Measurements from ENCODE around the gene FYN.
"Not testable (repeated sequence)": the region's sequence is repeated elsewhere in the genome, so short reads cannot be mapped to it uniquely, and the experiment has no call there.

Gene FYN

DNA sequence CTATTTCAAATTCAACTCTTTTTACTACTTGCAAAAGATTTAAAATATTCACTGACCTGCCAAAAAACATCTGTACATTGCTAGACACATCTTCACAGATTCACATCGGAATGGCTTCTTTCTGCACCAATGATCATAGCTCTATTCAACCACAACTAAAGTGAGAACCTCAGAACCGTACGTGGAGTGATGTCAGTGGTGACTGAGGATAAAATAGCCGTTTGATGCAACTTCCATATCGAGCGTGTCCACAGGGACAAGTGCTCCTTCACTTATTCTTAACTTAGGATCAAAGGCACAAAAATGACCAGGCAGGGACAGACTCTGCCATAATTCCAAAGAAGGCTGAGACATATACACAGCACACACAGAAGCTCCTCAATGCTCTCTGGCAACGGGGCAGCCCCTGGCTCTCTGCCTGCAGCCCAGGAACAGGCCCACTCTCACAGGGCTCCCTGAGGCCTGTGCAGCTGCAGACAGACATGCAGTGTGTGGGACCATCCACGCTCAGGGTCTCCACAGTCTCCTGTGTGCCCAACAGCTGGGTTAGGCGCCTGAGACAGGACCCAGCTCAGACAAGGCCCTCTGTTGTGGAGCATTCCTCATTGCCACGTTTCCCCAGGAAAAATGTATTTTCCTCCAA, 22.8 kb downstream of the FYN start:
- DNase-seq (ENCODE audit: low read depth), result no peak

DNA sequence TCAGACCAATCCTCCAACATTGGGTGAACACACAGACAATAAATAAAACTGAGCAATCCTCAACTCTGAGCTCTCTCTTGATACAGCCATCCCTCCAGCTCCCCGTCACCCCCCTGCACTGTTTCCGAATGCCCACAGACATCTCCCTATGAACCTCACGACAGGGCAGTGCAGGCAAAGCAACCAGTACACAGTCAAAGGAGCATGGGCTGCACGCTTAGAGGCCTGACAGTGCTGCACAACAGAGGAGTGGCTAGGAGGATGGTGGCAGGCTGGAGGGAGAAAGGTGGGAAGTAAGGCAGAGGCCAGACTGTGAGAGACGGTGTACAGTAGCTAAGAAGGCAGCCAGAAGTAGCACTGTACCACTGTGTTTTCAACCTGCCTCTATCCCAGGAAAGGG, 24.0 kb downstream of the FYN start:
- no peak for DNase-seq (ENCODE audit: low read depth)

DNA sequence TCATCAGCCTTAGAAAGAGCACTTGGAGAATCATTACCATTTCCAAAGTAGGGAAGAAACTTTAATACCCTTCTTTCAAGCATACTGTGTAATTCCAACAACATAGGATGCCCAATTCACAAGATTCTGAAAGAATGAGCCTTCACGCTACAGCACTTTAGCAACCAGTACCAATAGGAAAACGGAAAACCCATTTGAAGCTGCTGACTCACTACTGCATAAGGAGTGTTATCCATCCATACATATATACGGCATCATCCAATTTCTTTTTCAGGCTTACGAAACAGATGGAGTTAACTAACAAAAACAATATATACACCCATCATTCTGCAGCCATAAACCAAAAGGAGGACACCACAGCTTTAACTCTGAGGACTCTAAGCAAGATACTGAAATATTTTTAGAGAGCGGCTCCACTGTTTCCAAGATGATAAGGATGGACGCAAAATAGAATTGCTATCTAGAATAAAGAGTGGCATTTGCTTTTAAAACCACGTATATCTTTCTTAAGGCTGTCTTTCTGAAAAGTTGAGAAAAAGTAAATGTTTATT, 24.9 kb downstream of the FYN start:
- no peak for DNase-seq (ENCODE audit: low read depth)

DNA sequence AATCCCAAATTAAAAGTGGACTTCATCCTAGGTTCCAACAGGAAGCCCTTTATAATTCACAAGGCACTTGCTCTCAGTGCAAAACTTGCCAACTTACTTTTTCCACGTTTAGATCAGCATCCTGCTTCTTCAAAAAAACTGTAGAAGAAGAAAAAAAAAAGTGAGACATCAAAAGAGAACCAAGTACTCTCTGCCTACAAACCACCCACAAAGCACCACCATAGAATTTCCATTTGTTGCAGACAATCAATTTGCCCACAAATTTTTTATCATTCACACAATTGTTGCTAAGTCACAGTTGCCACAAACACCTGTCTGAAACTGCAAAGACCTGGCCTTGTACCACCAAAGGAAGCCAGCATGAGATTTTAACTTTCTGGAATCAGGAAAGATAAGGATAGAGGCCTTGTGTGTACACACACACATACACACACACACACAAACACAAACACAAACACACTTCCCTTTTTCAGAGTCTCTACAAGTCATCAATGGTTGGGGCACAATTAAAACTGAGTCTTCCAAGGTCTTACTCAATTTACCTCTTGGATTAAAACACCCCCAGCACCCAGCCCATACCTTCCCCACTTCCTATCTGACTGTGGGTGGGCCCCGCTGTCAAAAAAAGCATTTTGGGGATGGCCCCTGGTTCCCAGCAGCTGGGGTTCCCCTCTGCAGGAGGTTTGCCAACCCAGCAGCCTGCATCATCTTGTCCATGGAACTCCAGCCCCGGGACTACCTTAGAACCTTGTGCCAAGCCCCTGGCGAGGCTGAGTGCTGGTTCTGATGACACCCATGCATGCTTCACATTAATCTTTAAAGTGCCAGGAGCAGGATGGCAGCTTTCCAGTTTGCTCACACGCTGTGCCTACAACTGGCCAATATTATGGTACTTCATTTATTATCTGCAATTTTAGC, 26.5 kb downstream of the FYN start:
- peak; percentile 51 for DNase-seq (ENCODE audit: low read depth)

DNA sequence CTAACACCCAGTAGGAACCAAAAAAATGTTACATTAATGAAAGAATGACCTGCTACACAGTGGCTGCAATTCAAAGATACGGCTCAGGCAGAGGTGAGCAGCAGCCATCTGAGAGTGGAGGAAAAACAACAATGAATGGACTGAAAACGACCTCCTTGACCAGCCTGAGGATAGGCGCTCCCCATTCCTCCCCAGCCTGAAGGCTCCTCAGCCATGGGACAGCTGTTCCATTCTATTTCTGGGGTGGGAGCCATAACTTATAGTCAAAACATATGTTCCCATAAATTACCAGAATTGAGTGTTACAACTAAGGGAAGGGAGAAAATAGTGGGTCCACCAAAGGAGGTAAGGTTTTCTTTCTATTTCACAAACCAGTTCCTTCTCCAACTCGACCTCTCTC, 27.2 kb downstream of the FYN start:
- DNase-seq (ENCODE audit: low read depth), result no peak

DNA sequence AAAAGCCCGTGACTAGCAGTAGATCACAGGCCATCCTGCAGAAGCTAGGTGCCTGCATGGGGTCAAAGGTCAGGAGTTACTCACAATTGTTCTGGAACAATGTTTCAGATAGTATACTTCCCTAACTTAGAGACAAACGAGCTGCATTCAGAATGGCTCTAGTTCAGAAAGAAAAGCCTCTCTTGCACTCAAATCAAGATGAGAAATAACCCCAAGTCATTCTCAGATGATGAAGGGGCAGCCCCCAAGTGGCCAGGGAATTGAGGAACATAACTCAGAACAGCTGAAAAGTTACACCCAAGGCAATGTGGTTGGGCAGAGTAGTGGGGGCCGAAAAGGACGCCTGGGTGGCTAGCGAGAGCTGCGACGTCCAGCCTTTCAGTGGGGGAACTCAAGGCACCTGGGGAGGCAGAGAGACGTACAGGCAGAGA, 27.8 kb downstream of the FYN start:
- DNase-seq (ENCODE audit: low read depth), result no peak

DNA sequence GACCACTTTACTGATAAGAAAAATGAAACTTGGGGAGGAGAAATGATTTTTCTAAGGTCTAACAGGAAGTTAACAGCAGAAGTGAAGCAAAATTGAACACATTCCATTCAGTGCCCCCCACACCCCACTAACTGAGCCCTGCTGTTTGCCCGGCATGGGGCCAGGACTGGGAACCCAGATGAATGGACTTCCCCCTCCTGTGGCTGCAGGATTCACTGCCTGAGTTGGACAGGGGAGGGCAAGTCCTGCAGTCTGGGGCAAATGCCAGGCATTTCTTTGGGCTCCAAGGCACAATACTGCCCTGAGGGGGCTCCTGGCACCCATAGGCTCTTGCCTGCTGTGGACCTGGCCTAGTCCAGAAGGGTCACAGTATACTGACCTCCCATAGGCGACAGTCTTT, 28.3 kb downstream of the FYN start:
- no peak for DNase-seq (ENCODE audit: low read depth)

DNA sequence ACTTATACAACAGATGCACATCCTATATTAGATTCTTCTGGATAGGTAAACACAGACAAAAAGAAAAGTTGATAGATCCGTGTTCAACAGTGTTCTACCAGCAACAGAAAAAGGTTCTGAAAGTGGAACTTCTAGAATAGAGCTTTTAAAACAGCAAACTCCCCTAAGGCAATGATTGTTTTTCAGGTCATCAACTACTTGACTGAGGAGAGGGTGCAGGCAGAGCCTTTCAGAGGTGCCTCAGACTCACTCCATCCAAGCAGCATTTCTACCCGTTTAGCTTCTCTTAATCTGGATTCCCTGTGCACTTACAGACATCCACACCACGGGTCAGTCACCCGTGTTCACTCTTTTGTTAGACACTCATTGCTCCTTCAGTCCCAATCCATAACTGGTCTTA, 28.9 kb downstream of the FYN start:
- no peak for DNase-seq (ENCODE audit: low read depth)

DNA sequence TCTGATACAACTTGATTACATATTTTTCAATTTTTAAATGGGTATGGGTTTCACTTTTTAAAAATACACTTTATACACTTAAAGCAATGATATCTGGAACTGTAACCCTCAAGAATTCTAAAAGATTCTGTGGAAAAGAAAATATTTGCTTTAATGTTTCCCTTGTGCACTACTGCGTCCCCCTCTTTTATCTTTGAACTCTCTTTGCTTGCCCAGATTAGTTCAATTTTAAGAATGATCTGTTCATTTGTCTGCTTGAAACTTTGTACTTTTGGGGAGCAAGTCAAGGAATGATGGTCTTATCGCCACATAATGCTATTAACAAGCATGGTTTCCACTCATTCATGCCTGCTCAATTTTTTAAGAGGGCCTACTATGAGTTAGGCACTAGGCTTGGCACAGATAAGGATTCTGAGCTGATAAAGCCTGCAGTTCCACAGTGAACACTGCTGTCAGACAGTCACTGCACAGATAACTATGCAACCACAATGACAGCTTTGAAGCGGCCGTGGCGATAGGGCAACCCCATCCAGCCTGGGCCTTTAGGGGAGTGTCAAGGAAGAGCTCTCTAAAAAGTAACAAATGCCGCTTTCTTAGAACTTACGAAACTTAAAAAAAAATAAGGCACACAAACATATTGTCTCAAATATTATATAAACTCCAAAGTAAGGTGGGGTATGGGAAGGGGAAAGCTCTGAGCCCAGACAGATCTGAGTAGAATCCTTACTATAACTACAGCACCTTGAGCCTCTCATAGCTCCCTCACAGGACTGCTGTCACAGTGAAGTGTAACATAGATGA, 29.7 kb downstream of the FYN start:
- DNase-seq (ENCODE audit: low read depth), result peak; percentile 33

DNA sequence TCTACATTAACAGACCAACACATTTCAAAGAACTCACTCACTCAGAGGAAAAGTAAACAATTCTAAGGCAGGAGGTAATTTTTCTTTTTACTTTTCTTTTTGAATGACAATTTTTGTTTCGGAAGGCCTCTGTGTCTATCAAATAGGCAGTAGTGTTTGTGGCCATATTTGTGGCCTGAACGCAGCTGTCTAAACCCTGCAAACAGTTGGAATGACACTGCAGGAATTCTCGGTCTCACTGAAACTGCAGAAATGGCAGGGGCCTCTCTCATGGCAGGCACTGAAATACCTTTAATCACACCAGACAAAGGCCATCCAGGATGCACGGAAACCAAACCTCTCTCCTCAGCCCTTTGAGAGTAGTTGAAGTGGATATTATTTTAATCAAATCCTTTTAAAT, 30.4 kb downstream of the FYN start:
- DNase-seq (ENCODE audit: low read depth), result no peak

DNA sequence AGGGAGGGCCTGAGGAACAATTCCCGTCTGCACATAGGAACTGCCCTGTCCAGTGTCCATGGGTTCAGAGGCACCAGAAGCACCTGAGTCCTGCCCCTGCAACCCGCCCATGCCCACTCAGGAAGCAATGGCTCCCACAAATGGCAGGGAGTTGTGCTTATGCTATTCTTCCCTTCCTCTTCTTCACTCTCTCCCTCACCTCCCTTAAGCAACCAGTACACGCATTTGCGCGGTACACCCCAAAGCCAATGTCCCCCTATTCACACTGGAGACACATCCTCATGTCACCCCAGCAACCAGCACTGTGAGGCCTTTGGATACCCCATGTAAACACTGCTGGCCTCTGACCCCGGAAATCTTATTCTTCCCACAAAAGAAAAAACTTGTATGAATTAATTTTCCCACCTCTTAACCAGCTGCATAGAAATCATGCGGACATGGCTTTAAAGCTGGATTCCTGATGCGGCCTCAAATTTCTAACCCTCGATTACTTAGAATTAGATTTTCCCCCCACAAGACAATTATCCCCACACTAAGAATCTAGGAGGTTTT, 30.9 kb downstream of the FYN start:
- DNase-seq (ENCODE audit: low read depth), result no peak

DNA sequence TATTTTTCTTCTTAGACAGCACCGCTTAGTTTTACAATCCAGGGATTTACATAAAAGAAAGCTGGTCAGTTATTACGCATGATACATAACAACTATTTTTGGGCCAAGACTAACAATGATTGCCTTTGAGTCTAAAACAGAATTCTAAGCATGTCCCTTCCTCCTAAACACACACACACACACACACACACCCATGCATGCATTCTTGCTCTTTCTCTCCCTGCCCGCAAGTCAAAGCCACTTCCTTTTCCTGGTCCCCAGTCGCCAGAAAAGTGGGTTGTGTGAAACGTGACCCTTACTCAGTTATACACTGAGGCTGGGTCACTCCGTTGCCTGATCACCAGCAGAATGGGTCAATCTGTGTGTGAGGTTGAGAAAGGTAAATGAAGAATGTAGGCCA, 31.4 kb downstream of the FYN start:
- no peak for DNase-seq (ENCODE audit: low read depth)

DNA sequence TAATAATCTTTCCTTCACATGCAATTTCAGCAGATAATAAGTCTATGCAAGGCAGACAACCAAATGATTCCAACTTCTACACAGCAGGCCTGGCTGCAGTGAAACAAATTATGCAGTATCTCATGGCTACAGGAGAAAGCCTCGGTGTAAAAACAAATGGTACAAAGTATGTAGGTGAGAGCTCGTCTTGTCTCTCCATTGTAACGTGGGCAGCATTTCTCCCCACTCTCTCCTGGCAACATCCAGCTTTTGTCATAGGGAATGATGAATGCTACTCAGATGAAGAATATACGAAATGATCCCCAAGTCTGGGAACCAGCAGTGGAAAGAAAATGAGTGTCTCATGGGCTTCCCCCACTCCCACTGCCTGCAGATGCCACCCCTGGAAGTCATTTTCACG, 32.4 kb downstream of the FYN start:
- no peak for DNase-seq (ENCODE audit: low read depth)

DNA sequence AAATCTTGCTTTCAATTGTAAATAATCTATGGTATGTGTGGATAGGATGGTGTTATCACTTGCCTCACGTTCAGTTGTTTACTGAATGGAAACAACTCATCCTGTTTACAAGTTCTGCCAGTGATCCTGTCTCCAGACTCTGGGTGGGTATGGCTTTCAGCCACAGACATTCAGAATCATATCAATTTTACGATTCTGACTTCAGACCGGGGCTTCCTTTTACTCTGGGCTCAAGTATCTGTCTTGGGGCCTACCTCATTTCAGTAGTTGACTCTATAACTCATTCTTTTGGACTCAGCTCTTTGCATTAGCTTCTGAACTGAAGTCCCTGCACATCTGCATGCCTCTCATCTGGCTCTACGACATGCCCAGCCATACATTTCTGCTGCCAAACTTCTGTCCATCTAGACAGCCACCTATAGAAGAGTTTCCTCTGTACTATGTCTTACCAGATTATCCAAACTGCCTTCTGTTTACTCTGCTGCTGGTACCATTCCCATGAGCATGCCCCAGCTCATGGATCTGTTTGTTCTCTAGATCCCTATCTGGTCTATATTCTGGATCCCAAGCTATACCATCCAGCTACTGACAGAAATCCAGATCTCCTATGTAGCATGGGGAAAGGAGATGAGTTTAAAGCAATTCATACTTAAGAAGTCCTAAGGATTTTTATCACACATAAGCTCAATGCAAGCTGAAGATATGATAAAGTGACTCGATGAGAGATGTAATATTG, 34.3 kb downstream of the FYN start:
- no peak for DNase-seq (ENCODE audit: low read depth)

DNA sequence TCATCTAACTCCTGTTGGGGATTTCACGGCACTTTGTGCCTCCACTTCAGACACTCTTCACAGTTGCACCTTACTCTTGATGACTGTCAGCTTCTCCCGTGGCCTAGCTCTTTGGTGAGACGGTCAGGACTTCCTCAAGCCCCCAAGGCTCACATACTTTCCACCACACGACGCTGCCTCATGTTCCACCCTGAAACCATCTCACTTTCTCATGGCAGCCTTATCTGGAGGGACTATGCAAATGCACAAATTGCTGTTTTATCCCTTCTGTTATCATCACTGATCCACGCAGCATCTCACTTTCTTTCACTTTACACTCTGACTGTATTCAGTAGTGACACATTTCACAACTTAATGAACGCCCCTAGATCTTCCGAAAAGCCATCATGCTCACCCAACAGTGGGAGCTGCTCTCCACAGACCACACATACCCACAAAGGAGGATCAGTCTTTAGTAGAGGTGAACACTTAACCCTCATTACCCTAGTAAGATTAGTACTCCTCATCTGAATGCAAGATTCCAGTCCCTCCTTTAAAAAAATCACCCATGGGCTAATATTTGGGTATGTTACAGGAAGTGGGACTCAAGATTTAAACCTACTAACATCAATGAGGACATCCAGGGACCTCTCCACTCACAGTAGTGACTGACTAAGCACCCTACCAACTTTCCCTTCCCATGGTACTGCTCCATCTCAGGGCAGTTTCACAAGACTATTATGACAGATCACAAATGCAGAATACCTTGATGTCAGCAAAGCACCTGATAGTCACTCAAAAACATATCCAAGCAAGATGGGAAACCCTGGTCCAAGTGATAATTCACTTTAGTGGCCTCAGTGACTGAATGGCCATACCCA, 35.4 kb downstream of the FYN start:
- peak; percentile 33 for DNase-seq (ENCODE audit: low read depth)

DNA sequence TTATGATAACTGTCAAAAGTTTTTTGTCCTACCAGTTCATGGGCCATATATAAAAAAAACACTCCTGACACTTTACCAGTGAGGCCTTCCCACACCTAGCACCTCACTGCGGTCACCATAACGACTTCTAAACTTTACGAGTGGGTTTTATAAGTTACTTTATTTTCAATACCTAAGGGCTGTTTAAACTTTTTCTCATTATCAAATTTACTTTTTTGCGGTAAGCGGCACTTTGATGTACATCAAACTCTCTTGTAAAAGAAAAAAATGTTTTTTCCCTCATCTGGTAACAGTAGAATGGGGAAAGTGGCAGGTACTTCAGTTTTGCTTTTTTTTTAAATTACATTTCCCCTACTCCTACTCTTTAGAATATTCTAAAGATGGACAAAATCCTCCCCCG, 36.2 kb downstream of the FYN start:
- no peak for DNase-seq (ENCODE audit: low read depth)

DNA sequence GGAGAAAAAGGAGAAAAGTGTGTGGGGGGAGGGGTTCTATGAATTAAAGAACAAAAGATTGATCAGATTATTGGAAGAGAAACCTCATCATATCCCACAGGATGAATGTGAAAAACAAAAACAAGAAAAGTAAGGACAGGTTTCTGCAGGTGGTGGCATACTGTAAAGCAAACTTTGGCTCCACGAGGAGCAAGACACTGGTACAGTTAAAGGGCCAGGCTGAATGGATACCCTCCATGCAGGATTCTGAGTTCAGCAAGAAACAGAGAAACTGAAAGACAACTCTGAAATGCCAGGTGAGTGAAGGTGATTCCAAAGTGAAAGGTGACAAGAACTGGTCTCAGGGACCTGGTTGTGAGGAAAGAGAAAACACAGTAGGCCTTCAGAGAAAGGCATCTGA, 37.4 kb downstream of the FYN start:
- DNase-seq (ENCODE audit: low read depth), result no peak

DNA sequence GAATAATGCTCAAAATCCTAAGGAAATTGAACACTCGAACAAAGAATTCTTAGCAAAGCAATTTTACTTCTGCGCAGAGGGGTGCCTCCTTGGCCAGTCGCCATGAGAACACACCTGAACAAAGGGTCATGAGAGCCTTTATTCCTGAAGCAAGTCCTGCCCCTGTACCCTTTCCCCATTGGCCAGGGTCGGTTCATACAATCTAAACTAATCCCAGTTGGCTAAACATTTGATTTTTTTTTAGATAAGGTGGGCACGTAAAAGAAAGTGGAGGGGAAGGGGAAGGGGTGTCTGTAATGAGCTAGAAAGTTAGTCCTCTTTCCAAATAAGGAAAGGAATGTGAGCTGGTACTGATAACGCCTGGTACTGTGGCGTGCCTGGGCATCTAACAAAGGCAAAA, 37.9 kb downstream of the FYN start:
- DNase-seq (ENCODE audit: low read depth), result not testable (repeated sequence)

DNA sequence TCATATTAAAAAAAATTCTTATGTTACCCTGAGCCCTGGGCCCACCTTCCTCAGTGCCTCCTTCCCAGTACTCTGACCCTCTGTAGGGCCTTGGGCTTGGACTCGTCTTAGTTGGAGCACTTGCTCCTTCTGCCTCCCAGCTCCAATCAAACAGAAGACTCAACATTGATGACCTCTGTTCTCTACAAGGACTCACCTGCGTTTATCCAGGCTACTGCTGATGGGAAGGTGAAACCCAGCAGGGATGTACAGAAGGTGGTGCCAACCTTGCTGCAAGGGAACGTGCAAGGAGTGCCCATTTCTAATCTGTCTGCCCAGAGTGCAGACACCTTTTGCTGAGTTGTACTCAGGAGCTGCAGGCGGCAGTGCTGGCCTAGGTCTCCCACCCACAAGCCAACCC, 38.9 kb downstream of the FYN start:
- DNase-seq (ENCODE audit: low read depth), result no peak

DNA sequence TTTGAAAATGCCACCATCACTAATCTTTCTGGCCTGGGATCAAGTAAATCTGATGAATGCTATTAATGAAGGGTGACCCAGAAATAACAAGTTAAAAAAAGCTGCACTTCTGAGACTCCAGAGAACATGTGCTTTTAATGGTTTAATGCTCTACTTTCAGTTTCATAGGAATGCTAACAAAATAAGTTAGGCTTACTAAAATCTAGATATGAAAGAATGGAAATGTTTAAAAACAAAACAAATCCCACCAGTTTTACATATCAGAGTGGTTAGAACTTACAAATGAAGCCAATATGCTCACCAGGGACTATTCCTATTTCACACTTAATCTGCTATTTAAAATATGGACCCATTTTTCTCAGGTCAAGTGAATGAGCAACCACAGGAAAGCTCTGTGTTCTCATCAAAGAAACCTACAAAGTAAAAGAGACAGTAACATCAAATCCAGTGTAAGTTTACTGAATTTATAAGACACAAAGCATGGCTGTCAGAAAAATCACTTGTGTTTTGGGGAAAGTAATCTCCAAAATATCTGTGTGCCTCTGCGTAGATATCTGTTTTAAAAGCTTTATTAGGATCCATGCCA, 40.3 kb downstream of the FYN start:
- no peak for DNase-seq (ENCODE audit: low read depth)
